B cell (primary cell): ENCODE measurements around the gene AKAP6. TPM values are rescaled to one million over a fixed set of nuclear protein-coding genes. Genes with fewer than 3 reads are reported as not detected.

Experiments
- ATAC-seq: fragments of 200-7000 bp; cut with Tn5 transposase; one replicate; pipeline ENCODE4 v1.10.0; 2021; ENCODE audit warnings: low read depth, mild to moderate bottlenecking, moderate number of reproducible peaks, moderate library complexity
- CTCF ChIA-PET: fragments of 350-600 bp; sonication (Branson Sonifier 250); formaldehyde crosslinking; loops from one replicate; lab custom pipeline; 2021; ENCODE audit warnings: antibody characterized with exemption, inconsistent platforms; lab: Charles Lee
- POLR2A ChIA-PET: fragments of 350-600 bp; sonication (Branson Sonifier 250); formaldehyde crosslinking; loops from one replicate; lab custom pipeline; 2021; ENCODE audit warnings: antibody characterized with exemption; lab: Charles Lee
- DNase-seq: peaks from one replicate; pipeline ENCODE4 v3.0.0; 2013
- H2AFZ ChIP-seq: 2 replicates; pipeline ENCODE4 v1.6.1; 2012; ENCODE audit warnings: mild to moderate bottlenecking, low read depth, low read length; ENCODE audit not compliant: insufficient read depth, poor library complexity, severe bottlenecking
- H3K27ac ChIP-seq, 2 donors: 1 replicate in 1 of 2; 2 replicates in 1 of 2; pipeline ENCODE4 v1.5.1; 2012 to 2013; ENCODE audit warnings: low read length in 2 of 2, mild to moderate bottlenecking in 2 of 2, moderate library complexity in 1 of 2
- H3K27me3 ChIP-seq, 4 experiments: fragments of 200-600 bp in 1 of 4; sonication (generic) in 1 of 4; replicated peaks in 1 of 4; 1 replicate in 2 of 4; 2 replicates in 2 of 4; pipeline versions ENCODE4 v1.6.1 to v1.7.0; 2013 to 2016; ENCODE audit warnings: low read length in 3 of 4, mild to moderate bottlenecking in 2 of 4, mixed read lengths in 1 of 4, moderate library complexity in 1 of 4; ENCODE audit not compliant: insufficient read depth in 4 of 4, control insufficient read depth in 3 of 4; ENCODE audit errors: control extremely low read depth in 1 of 4
- H3K36me3 ChIP-seq, 2 experiments: replicated peaks in 1 of 2; 1 replicate in 1 of 2; 2 replicates in 1 of 2; pipeline versions ENCODE4 v1.6.1 to v1.7.1; 2013; ENCODE audit warnings: low read length in 1 of 2; ENCODE audit not compliant: insufficient read depth in 2 of 2, control insufficient read depth in 1 of 2; ENCODE audit errors: control extremely low read depth in 1 of 2, extremely low read depth in 1 of 2
- H3K4me1 ChIP-seq, 2 donors: fragments of 200-600 bp in 1 of 2; sonication (generic) in 1 of 2; 1 replicate in 1 of 2; 2 replicates in 1 of 2; pipeline versions ENCODE4 v1.5.1 to v1.6.1; 2013 to 2017; ENCODE audit warnings: low read length in 2 of 2; ENCODE audit not compliant: control insufficient read depth in 2 of 2, insufficient read depth in 2 of 2
- H3K4me2 ChIP-seq: replicated peaks from 2 replicates; pipeline ENCODE3; 2012; ENCODE audit warnings: mild to moderate bottlenecking, low read depth, low read length; ENCODE audit not compliant: poor library complexity, severe bottlenecking
- H3K4me3 ChIP-seq, 5 experiments: fragments of 200-600 bp in 1 of 5; sonication (generic) in 1 of 5; 1 replicate in 3 of 5; 2 replicates in 2 of 5; pipeline versions ENCODE4 v1.5.1 to v1.7.0; 2011 to 2016; ENCODE audit warnings: low read length in 4 of 5, mild to moderate bottlenecking in 4 of 5, low read depth in 2 of 5, control low read depth in 1 of 5, moderate library complexity in 1 of 5; ENCODE audit not compliant: insufficient read depth in 1 of 5; ENCODE audit errors: control extremely low read depth in 1 of 5, extremely low read depth in 1 of 5
- H3K79me2 ChIP-seq: fragments of 200-600 bp; sonication (generic); one replicate; pipeline ENCODE4 v1.6.0; 2016; ENCODE audit warnings: low read length; ENCODE audit not compliant: control insufficient read depth, insufficient read depth
- H3K9ac ChIP-seq: fragments of 200-600 bp; sonication (generic); 2 replicates; pipeline ENCODE4 v1.6.1; 2017; ENCODE audit warnings: mild to moderate bottlenecking, low read length, moderate library complexity
- H3K9me3 ChIP-seq, 3 donors: one replicate each; pipeline versions ENCODE4 v1.6.1 to v1.7.1; 2013; ENCODE audit warnings: low read length in 2 of 3; ENCODE audit not compliant: control insufficient read depth in 2 of 3, insufficient read depth in 1 of 3; ENCODE audit errors: control extremely low read depth in 1 of 3
- H4K20me1 ChIP-seq: 2 replicates; pipeline ENCODE4 v1.6.0; 2012; ENCODE audit warnings: mild to moderate bottlenecking, low read length; ENCODE audit not compliant: insufficient read depth, control insufficient read depth, poor library complexity, severe bottlenecking
- H3K27ac Mint-ChIP-seq: one replicate; pipeline ENCODE4 v1.8.0; 2021; ENCODE audit warnings: mixed read lengths
- H3K27me3 Mint-ChIP-seq: one replicate; pipeline ENCODE4 v1.8.0; 2021; ENCODE audit warnings: mixed read lengths
- H3K4me1 Mint-ChIP-seq: one replicate; pipeline ENCODE4 v1.8.0; 2021; ENCODE audit warnings: mixed read lengths
- H3K4me3 Mint-ChIP-seq: one replicate; pipeline ENCODE4 v1.8.0; 2021; ENCODE audit warnings: mixed read lengths
- H3K9me3 Mint-ChIP-seq: one replicate; pipeline ENCODE4 v1.8.0; 2022; ENCODE audit warnings: mixed read lengths; ENCODE audit not compliant: insufficient read depth
- CTCF ChIP-seq: fragments of 200-600 bp; IDR thresholded peaks from one replicate; pipeline ENCODE4 v1.8.0; 2022; ENCODE audit warnings: antibody characterized with exemption, mild to moderate bottlenecking
- EZH2 ChIP-seq: IDR thresholded peaks from 2 replicates; pipeline ENCODE4 v1.6.1; 2012; ENCODE audit warnings: borderline replicate concordance, low read depth, mild to moderate bottlenecking, moderate library complexity, low read length; ENCODE audit not compliant: insufficient read depth, poor library complexity, severe bottlenecking
- WGBS: methylation state at CpG from one replicate; pipeline ENCODE4 v1.1.5; 2013; ENCODE audit warnings: missing lambda C conversion rate; ENCODE audit not compliant: insufficient coverage; 5-methylcytosine and 5-hydroxymethylcytosine counted together
- intact Hi-C: fragments of 100-400 bp; cut with micrococcal nuclease; formaldehyde crosslinking; loops from one replicate; pipeline ENCODE4 v1.10.0; 2022
- polyA plus RNA-seq: library from polyadenylated mRNA; depleted of rRNA; stranded (reverse); fragments of >200 nt; gene quantifications from 2 replicates; pipeline ENCODE4 v1.2.3, GENCODE V29; 2012
- total RNA-seq, 2 donors: library from RNA; stranded (reverse); fragments of 120-200 nt in 1 of 2; gene quantifications; 1 replicate in 1 of 2; 2 replicates in 1 of 2; pipeline versions ENCODE4 v1.2.3 to v1.2.4, GENCODE V29; 2013 to 2022

The AKAP6 gene
- total and polyA plus RNA-seq, 2 donors (not counting 1 experiment from before 2014, with no cell fraction given), result 1.4 to 2.8 TPM

GRCh38 chr14:32473464-32473855, 144.4 kb downstream of the AKAP6 start:
- no peaks in the 10 kb centered on the region for H3K4me1 ChIP-seq
- H3K9me3 ChIP-seq, result no peaks in the 10 kb centered on the region
- H3K9ac ChIP-seq, result no peak overlapping the region
- TF ChIP-seq EZH2, result no peak
- TF ChIP-seq CTCF, result no peak
- Mint-ChIP-seq H3K27me3 (no peaks in the 10 kb centered on the region), H3K9me3 (no peaks in the 10 kb centered on the region), H3K4me3 (no peak overlapping the region), H3K4me1 (no peaks in the 10 kb centered on the region), H3K27ac (no peak overlapping the region)
- no peaks in the 10 kb centered on the region for H3K27me3 ChIP-seq
- ChIA-PET POLR2A (no interaction called here), CTCF (no interaction called here)
- H3K27ac ChIP-seq, result no peak overlapping the region
- no peak overlapping the region for H3K4me2 ChIP-seq
- no peaks in the 10 kb centered on the region for H3K36me3 ChIP-seq
- H4K20me1 ChIP-seq, result no peaks in the 10 kb centered on the region
- no peak overlapping the region for H3K4me3 ChIP-seq
- intact Hi-C loops, result no loop called here
- H2AFZ ChIP-seq, result no peak overlapping the region
- ATAC-seq, result no peak
- no peak for DNase-seq
- H3K79me2 ChIP-seq, result no peaks in the 10 kb centered on the region
- WGBS, result 50% methylated on average over 1 of the region's 3 CpGs

- intact Hi-C loops, result no loop called here
- Histone ChIP-seq H3K4me1 (no peaks in the 10 kb centered on the region), H2AFZ (no peak overlapping the region), H3K4me3 (no peak overlapping the region), H4K20me1 (no peaks in the 10 kb centered on the region), H3K27ac (no peak overlapping the region), H3K4me2 (no peak overlapping the region), H3K36me3 (no peaks in the 10 kb centered on the region), H3K9ac (no peak overlapping the region), H3K27me3 (no peaks in the 10 kb centered on the region), H3K79me2 (no peaks in the 10 kb centered on the region), H3K9me3 (no peaks in the 10 kb centered on the region)
- ChIA-PET POLR2A (no interaction called here), CTCF (no interaction called here)
- no peak for DNase-seq
- Mint-ChIP-seq H3K27me3 (no peaks in the 10 kb centered on the region), H3K27ac (no peak overlapping the region), H3K9me3 (no peaks in the 10 kb centered on the region), H3K4me3 (no peak overlapping the region), H3K4me1 (no peaks in the 10 kb centered on the region)
- TF ChIP-seq CTCF, result no peak
- TF ChIP-seq EZH2, result no peak
- WGBS, result no CpG with 5 or more reads among the region's 5 CpGs
- no peak for ATAC-seq
Observed at GRCh38 chr14:32474478-32475195, 145.5 kb downstream of the AKAP6 start.
